ENCODE measurements around the gene SLC25A47.

SLC25A47 gene

GRCh38 chr14:100297320-100298300, 25.5 kb upstream of the SLC25A47 start:
- peaks cover 75 to 98% (median 90%) of the 10 kb centered on the region in 10 experiments for H3K4me1 ChIP-seq
- 0 out of 20 replicates have a peak overlapping the region, but pooled peaks of 1 of the 10 experiments have one; percentile 26 for H3K4me3 ChIP-seq
- H3K4me2 ChIP-seq = peak overlapping the region; percentile 73 to 97 (median 86)
- peaks cover 14 to 53% (median 24%) of the 10 kb centered on the region in 11 experiments; a peak in 20 of 22 replicates for H3K36me3 ChIP-seq
- H3K9ac ChIP-seq = peak overlapping the region; percentile 59 to 78 (median 65); a peak in 21 of 22 replicates
- TF ChIP-seq Cebpa-rat (IDR thresholded peaks at IDR 0.05) = no peak
- no peaks in the 10 kb centered on the region for H3K27me3 ChIP-seq
- peaks cover 40 to 87% (median 62%) of the 10 kb centered on the region in 11 experiments; a peak in 21 of 22 replicates for H4K20me1 ChIP-seq
- H3K27ac ChIP-seq = peak overlapping the region; percentile 23 to 92 (median 82); a peak in 21 of 22 replicates
- H3K9me3 ChIP-seq (replicated peaks in 1 of 11) = no peaks in the 10 kb centered on the region

GRCh38 chr14:100298551-100299237, 24.4 kb upstream of the SLC25A47 start:
- Histone ChIP-seq H3K27me3 (no peaks in the 10 kb centered on the region), H3K4me1 (peaks cover 75 to 98% (median 90%) of the 10 kb centered on the region in 10 experiments), H3K4me3 (no peak overlapping the region), H3K9me3 (replicated peaks in 1 of 11) (no peaks in the 10 kb centered on the region), H4K20me1 (peaks cover 44 to 87% (median 65%) of the 10 kb centered on the region in 11 experiments), H3K36me3 (peaks cover 11 to 53% (median 19%) of the 10 kb centered on the region in 11 experiments; a peak in 15 of 22 replicates), H3K27ac (peak overlapping the region in 9 of 11 experiments; percentile 67 to 92 (median 83); a peak in 18 of 22 replicates), H3K9ac (peak overlapping the region; percentile 59 to 78 (median 65); a peak in 17 of 22 replicates), H3K4me2 (peak overlapping the region; percentile 73 to 97 (median 86))
- TF ChIP-seq Cebpa-rat (IDR thresholded peaks at IDR 0.05) = no peak

- peak overlapping the region in 10 of 11 experiments; percentile 2 to 78 (median 64); a peak in 12 of 22 replicates for H3K9ac ChIP-seq
- peaks cover 75 to 98% (median 90%) of the 10 kb centered on the region in 10 experiments for H3K4me1 ChIP-seq
Observed at GRCh38 chr14:100299238-100299560, 23.9 kb upstream of the SLC25A47 start.

GRCh38 chr14:100302616-100303015, 20.5 kb upstream of the SLC25A47 start:
- peaks cover 53 to 81% (median 71%) of the 10 kb centered on the region in 10 experiments for H3K4me1 ChIP-seq
- peak overlapping the region in 6 of 11 experiments; percentile 88 to 97 (median 94); a peak in 7 of 22 replicates for H3K4me2 ChIP-seq
- 0 out of 22 replicates have a peak overlapping the region, but pooled peaks of 1 of the 11 experiments have one; percentile 15 for H3K27ac ChIP-seq

More at GRCh38 chr14:100299238-100299560, 23.9 kb upstream of the SLC25A47 start:
- H3K36me3 ChIP-seq = peaks cover 11 to 57% (median 23%) of the 10 kb centered on the region in 11 experiments; a peak in 17 of 22 replicates
- H3K27ac ChIP-seq = peak overlapping the region in 2 of 11 experiments; percentile 27 to 92; a peak in 4 of 22 replicates
- H4K20me1 ChIP-seq = peaks cover 44 to 90% (median 68%) of the 10 kb centered on the region in 11 experiments
- TF ChIP-seq Cebpa-rat (IDR thresholded peaks at IDR 0.05) = no peak
- peak overlapping the region; percentile 73 to 97 (median 86) for H3K4me2 ChIP-seq
- no peaks in the 10 kb centered on the region for H3K9me3 ChIP-seq (replicated peaks in 1 of 11)
- H3K27me3 ChIP-seq = no peaks in the 10 kb centered on the region
- H3K4me3 ChIP-seq = no peak overlapping the region

GRCh38 chr14:100303179-100303578, 20.0 kb upstream of the SLC25A47 start:
- no peaks in the 10 kb centered on the region for H3K27me3 ChIP-seq
- peak overlapping the region in 5 of 11 experiments; percentile 3 to 98 (median 19); a peak in 4 of 22 replicates for H3K9ac ChIP-seq
- no peak for TF ChIP-seq Cebpa-rat (IDR thresholded peaks at IDR 0.05)
- H3K27ac ChIP-seq = peak overlapping the region in 3 of 11 experiments; percentile 5 to 28 (median 15); a peak in 3 of 22 replicates
- peaks cover 37 to 77% (median 70%) of the 10 kb centered on the region in 11 experiments for H4K20me1 ChIP-seq
- peak overlapping the region; percentile 83 to 99 (median 94) for H3K4me2 ChIP-seq
- H3K9me3 ChIP-seq (replicated peaks in 1 of 11) = no peaks in the 10 kb centered on the region
- H3K4me1 ChIP-seq = peaks cover 53 to 81% (median 71%) of the 10 kb centered on the region in 10 experiments
- peaks cover 11 to 45% (median 23%) of the 10 kb centered on the region in 11 experiments; a peak in 17 of 22 replicates for H3K36me3 ChIP-seq
- H3K4me3 ChIP-seq = no peak overlapping the region

More at GRCh38 chr14:100302616-100303015, 20.5 kb upstream of the SLC25A47 start:
- no peaks in the 10 kb centered on the region for H3K9me3 ChIP-seq (replicated peaks in 1 of 11)
- TF ChIP-seq Cebpa-rat (IDR thresholded peaks at IDR 0.05) = no peak
- no peaks in the 10 kb centered on the region for H3K27me3 ChIP-seq
- no peak overlapping the region for H3K4me3 ChIP-seq
- no peak overlapping the region; a peak in 1 of 22 replicates for H3K9ac ChIP-seq
- peaks cover 11 to 50% (median 26%) of the 10 kb centered on the region in 11 experiments; a peak in 17 of 22 replicates for H3K36me3 ChIP-seq
- peaks cover 43 to 78% (median 76%) of the 10 kb centered on the region in 11 experiments for H4K20me1 ChIP-seq

GRCh38 chr14:100303925-100304324, 19.2 kb upstream of the SLC25A47 start:
- Histone ChIP-seq H3K4me1 (peaks cover 53 to 81% (median 71%) of the 10 kb centered on the region in 10 experiments), H3K27ac (peak overlapping the region in 3 of 11 experiments; percentile 95 to 98 (median 97); a peak in 2 of 22 replicates), H4K20me1 (peaks cover 30 to 77% (median 63%) of the 10 kb centered on the region in 11 experiments), H3K4me2 (peak overlapping the region; percentile 83 to 99 (median 94)), H3K36me3 (peaks cover 4 to 37% (median 16%) of the 10 kb centered on the region in 11 experiments; a peak in 16 of 22 replicates), H3K9ac (peak overlapping the region in 10 of 11 experiments; percentile 26 to 99 (median 96); a peak in 15 of 22 replicates), H3K4me3 (peak overlapping the region in 6 of 10 experiments; percentile 93 to 97 (median 96); a peak in 8 of 20 replicates), H3K9me3 (replicated peaks in 1 of 11) (no peaks in the 10 kb centered on the region), H3K27me3 (no peaks in the 10 kb centered on the region)
- TF ChIP-seq Cebpa-rat (IDR thresholded peaks at IDR 0.05) = no peak

GRCh38 chr14:100304825-100305323, 18.3 kb upstream of the SLC25A47 start:
- Histone ChIP-seq H3K9ac (peak overlapping the region; percentile 83 to 99 (median 96)), H4K20me1 (peaks cover 21 to 68% (median 53%) of the 10 kb centered on the region in 11 experiments), H3K4me2 (peak overlapping the region; percentile 83 to 99 (median 94)), H3K9me3 (replicated peaks in 1 of 11) (no peaks in the 10 kb centered on the region), H3K4me3 (peak overlapping the region; percentile 78 to 97 (median 95)), H3K4me1 (peaks cover 49 to 81% (median 71%) of the 10 kb centered on the region in 10 experiments), H3K36me3 (peaks cover 0 to 30% (median 12%) of the 10 kb centered on the region in 11 experiments; a peak in 12 of 22 replicates), H3K27ac (peak overlapping the region; percentile 67 to 98 (median 94); a peak in 20 of 22 replicates), H3K27me3 (no peaks in the 10 kb centered on the region)
- TF ChIP-seq Cebpa-rat (IDR thresholded peaks at IDR 0.05) = no peak

Data from BLaER1 treated with 17β-estradiol and CSF1 and Interleukin-3, amounts not matched to agents 10 nM and 100 nM (cell line).